Hepatocyte (in vitro differentiated cells): ENCODE results near the gene ZNF567.

Experiments
- EZH2phosphoT487 ChIP-seq: fragments of 200-600 bp; sonication (generic); IDR thresholded peaks from one replicate; pipeline ENCODE4 v1.6.1; 2018; ENCODE audit warnings: antibody characterized with exemption, mild to moderate bottlenecking, low read depth, moderate library complexity; ENCODE audit not compliant: unreplicated experiment, severe bottlenecking
- TF ChIP-seq, protein P1 (sequence below): fragments of 200-600 bp; sonication (generic); IDR thresholded peaks from 2 replicates; pipeline ENCODE4 v1.5.1; 2016; ENCODE audit warnings: antibody characterized with exemption, mild to moderate bottlenecking; ENCODE audit not compliant: poor library complexity

- TF ChIP-seq, protein P1, sequence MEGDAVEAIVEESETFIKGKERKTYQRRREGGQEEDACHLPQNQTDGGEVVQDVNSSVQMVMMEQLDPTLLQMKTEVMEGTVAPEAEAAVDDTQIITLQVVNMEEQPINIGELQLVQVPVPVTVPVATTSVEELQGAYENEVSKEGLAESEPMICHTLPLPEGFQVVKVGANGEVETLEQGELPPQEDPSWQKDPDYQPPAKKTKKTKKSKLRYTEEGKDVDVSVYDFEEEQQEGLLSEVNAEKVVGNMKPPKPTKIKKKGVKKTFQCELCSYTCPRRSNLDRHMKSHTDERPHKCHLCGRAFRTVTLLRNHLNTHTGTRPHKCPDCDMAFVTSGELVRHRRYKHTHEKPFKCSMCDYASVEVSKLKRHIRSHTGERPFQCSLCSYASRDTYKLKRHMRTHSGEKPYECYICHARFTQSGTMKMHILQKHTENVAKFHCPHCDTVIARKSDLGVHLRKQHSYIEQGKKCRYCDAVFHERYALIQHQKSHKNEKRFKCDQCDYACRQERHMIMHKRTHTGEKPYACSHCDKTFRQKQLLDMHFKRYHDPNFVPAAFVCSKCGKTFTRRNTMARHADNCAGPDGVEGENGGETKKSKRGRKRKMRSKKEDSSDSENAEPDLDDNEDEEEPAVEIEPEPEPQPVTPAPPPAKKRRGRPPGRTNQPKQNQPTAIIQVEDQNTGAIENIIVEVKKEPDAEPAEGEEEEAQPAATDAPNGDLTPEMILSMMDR = no peak
- no peak for TF ChIP-seq EZH2phosphoT487
Measured at GRCh38 chr19:36652958-36653357, 34.5 kb upstream of the ZNF567 start.
